Muscle layer of colon (tissue), 2 donors: Measurements from ENCODE around the gene NMBR.
"Not testable (repeated sequence)": the region's sequence is repeated elsewhere in the genome, so short reads cannot be mapped to it uniquely, and the experiment has no call there.

ENCODE experiments used
- H3K27ac ChIP-seq: one replicate; pipeline ENCODE4 v1.7.0; 2013; ENCODE audit warnings: low read depth, mild to moderate bottlenecking, low read length, moderate library complexity
- H3K27me3 ChIP-seq, 2 donors: one replicate each; pipeline ENCODE4 v1.7.0; 2013; ENCODE audit warnings: low read length in 2 of 2, mild to moderate bottlenecking in 2 of 2; ENCODE audit not compliant: insufficient read depth in 2 of 2, control insufficient read depth in 1 of 2
- H3K36me3 ChIP-seq: one replicate; pipeline ENCODE4 v1.7.0; 2013; ENCODE audit warnings: mild to moderate bottlenecking, low read length; ENCODE audit not compliant: insufficient read depth
- H3K4me1 ChIP-seq: one replicate; pipeline ENCODE4 v1.7.0; 2013; ENCODE audit warnings: mild to moderate bottlenecking, low read length; ENCODE audit not compliant: insufficient read depth
- H3K4me3 ChIP-seq, 2 donors: one replicate each; pipeline ENCODE4 v1.7.0; 2013; ENCODE audit warnings: low read length in 2 of 2, low read depth in 1 of 2, mild to moderate bottlenecking in 1 of 2, moderate library complexity in 1 of 2
- H3K9ac ChIP-seq: one replicate; pipeline ENCODE4 v1.7.0; 2013; ENCODE audit warnings: low read length
- H3K9me3 ChIP-seq: one replicate; pipeline ENCODE4 v1.7.0; 2013; ENCODE audit warnings: mild to moderate bottlenecking, low read length
- donor health status: abdominal sarcoma.
- donor health status: Adenocarcinoma of cecum.

The NMBR gene

GRCh38 chr6:142154336-142154735 is 7.4 kb upstream of the NMBR start:
- H3K9me3 ChIP-seq: no peaks in the 10 kb centered on the region
- peaks cover 10% of the 10 kb centered on the region for H3K4me1 ChIP-seq
- no peaks in the 10 kb centered on the region for H3K36me3 ChIP-seq

GRCh38 chr6:142153196-142153595 is 6.3 kb upstream of the NMBR start:
- Histone ChIP-seq H3K4me1 (peaks cover 19% of the 10 kb centered on the region), H3K4me3 (no peak overlapping the region), H3K36me3 (no peaks in the 10 kb centered on the region), H3K9ac (no peak overlapping the region), H3K9me3 (no peaks in the 10 kb centered on the region), H3K27me3 (no peaks in the 10 kb centered on the region), H3K27ac (no peak overlapping the region)

More at GRCh38 chr6:142154336-142154735, 7.4 kb upstream of the NMBR start:
- H3K27ac ChIP-seq: no peak overlapping the region
- no peak overlapping the region for H3K4me3 ChIP-seq
- no peak overlapping the region for H3K9ac ChIP-seq
- H3K27me3 ChIP-seq: no peaks in the 10 kb centered on the region

- no peaks in the 10 kb centered on the region for H3K9me3 ChIP-seq
- no peaks in the 10 kb centered on the region for H3K36me3 ChIP-seq
Observed at GRCh38 chr6:142152746-142153145, 5.8 kb upstream of the NMBR start.

GRCh38 chr6:142141531-142141930 is 5.4 kb downstream of the NMBR start:
- H3K27me3 ChIP-seq, H3K9me3 ChIP-seq, H3K9ac ChIP-seq, H3K36me3 ChIP-seq, H3K4me1 ChIP-seq, H3K27ac ChIP-seq, H3K4me3 ChIP-seq: not testable (repeated sequence)

More at GRCh38 chr6:142152746-142153145, 5.8 kb upstream of the NMBR start:
- H3K4me3 ChIP-seq: no peak overlapping the region
- H3K27me3 ChIP-seq: no peaks in the 10 kb centered on the region
- peaks cover 23% of the 10 kb centered on the region for H3K4me1 ChIP-seq
- H3K9ac ChIP-seq: no peak overlapping the region
- no peak overlapping the region for H3K27ac ChIP-seq

GRCh38 chr6:142138876-142139275 is 8.0 kb downstream of the NMBR start:
- Histone ChIP-seq H3K4me1 (no peaks in the 10 kb centered on the region), H3K27ac (no peak overlapping the region), H3K36me3 (no peaks in the 10 kb centered on the region), H3K9ac (no peak overlapping the region), H3K9me3 (no peaks in the 10 kb centered on the region), H3K27me3 (no peaks in the 10 kb centered on the region), H3K4me3 (no peak overlapping the region)

- Histone ChIP-seq H3K27ac (no peak within 1 kb of the TSS), H3K9me3 (no peaks in the 10 kb centered on the region), H3K4me3 (no peak within 1 kb of the TSS), H3K9ac (no peak within 1 kb of the TSS), H3K27me3 (no peaks in the 10 kb centered on the region), H3K36me3 (no peaks in the 10 kb centered on the region), H3K4me1 (no peaks in the 10 kb centered on the region)
Observed at GRCh38 chr6:142132625-142133024, 14.3 kb downstream of the NMBR start, which contains the start of gene GJE1. TSS of gene GJE1 (plus strand) at chr6:142132925. CDS start at chr6:142133159, 234 bp downstream.

- Histone ChIP-seq H3K9ac (no peak overlapping the region), H3K4me3 (no peak overlapping the region), H3K27me3 (no peaks in the 10 kb centered on the region), H3K36me3 (no peaks in the 10 kb centered on the region), H3K4me1 (no peaks in the 10 kb centered on the region), H3K27ac (no peak overlapping the region), H3K9me3 (no peaks in the 10 kb centered on the region)
Observed at GRCh38 chr6:142130814-142131213, 16.1 kb downstream of the NMBR start.

- no peaks in the 10 kb centered on the region for H3K9me3 ChIP-seq
- H3K9ac ChIP-seq: no peak overlapping the region
- H3K4me1 ChIP-seq: no peaks in the 10 kb centered on the region
- H3K27me3 ChIP-seq: no peaks in the 10 kb centered on the region
- H3K36me3 ChIP-seq: no peaks in the 10 kb centered on the region
- no peak overlapping the region for H3K27ac ChIP-seq
- no peak overlapping the region for H3K4me3 ChIP-seq
Observed at GRCh38 chr6:142121342-142121741, 25.6 kb downstream of the NMBR start.

GRCh38 chr6:142118925-142119324 is 28.0 kb downstream of the NMBR start:
- no peaks in the 10 kb centered on the region for H3K27me3 ChIP-seq
- H3K9me3 ChIP-seq: no peaks in the 10 kb centered on the region
- no peak overlapping the region for H3K9ac ChIP-seq
- H3K4me3 ChIP-seq: no peak overlapping the region
- no peaks in the 10 kb centered on the region for H3K4me1 ChIP-seq
- H3K27ac ChIP-seq: no peak overlapping the region
- H3K36me3 ChIP-seq: no peaks in the 10 kb centered on the region

- Histone ChIP-seq H3K9me3 (no peaks in the 10 kb centered on the region), H3K27me3 (no peaks in the 10 kb centered on the region), H3K4me3 (no peak overlapping the region), H3K27ac (no peak overlapping the region), H3K36me3 (no peaks in the 10 kb centered on the region), H3K4me1 (no peaks in the 10 kb centered on the region), H3K9ac (no peak overlapping the region)
Observed at GRCh38 chr6:142118328-142118727, 28.6 kb downstream of the NMBR start.

GRCh38 chr6:142117366-142117765 is 29.6 kb downstream of the NMBR start:
- Histone ChIP-seq H3K27me3 (no peaks in the 10 kb centered on the region), H3K27ac (no peak overlapping the region), H3K36me3 (no peaks in the 10 kb centered on the region), H3K4me1 (no peaks in the 10 kb centered on the region), H3K9ac (no peak overlapping the region), H3K4me3 (no peak overlapping the region), H3K9me3 (no peaks in the 10 kb centered on the region)

- no peak overlapping the region for H3K9ac ChIP-seq
- no peaks in the 10 kb centered on the region for H3K36me3 ChIP-seq
- no peak overlapping the region for H3K4me3 ChIP-seq
- no peak overlapping the region for H3K27ac ChIP-seq
- H3K9me3 ChIP-seq: no peaks in the 10 kb centered on the region
- H3K4me1 ChIP-seq: no peaks in the 10 kb centered on the region
- H3K27me3 ChIP-seq: no peaks in the 10 kb centered on the region
Observed at GRCh38 chr6:142112451-142113061, 34.4 kb downstream of the NMBR start.
